ENCODE results near the gene CATSPERE.

DNA sequence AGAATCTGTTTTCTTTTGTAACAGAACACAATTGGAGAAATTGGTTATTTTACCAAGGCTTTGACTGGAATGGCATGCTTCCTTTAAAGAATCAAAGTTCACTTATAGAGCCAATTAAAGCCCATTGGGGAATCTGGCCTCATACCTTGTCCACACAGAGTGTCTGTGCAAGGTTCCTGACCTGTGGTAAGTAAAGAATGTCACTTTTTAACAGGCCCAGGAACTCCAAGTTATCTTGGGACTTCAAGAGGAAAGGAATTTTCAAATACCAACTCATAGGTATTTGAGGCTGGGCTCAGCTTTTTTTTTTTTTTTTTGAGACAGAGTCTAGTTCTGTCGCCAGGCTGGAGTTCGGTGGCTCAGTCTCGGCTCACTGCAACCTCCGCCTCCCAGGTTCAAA, 2.3 kb upstream of the CATSPERE start:
- TF ChIP-seq, protein P1, sequence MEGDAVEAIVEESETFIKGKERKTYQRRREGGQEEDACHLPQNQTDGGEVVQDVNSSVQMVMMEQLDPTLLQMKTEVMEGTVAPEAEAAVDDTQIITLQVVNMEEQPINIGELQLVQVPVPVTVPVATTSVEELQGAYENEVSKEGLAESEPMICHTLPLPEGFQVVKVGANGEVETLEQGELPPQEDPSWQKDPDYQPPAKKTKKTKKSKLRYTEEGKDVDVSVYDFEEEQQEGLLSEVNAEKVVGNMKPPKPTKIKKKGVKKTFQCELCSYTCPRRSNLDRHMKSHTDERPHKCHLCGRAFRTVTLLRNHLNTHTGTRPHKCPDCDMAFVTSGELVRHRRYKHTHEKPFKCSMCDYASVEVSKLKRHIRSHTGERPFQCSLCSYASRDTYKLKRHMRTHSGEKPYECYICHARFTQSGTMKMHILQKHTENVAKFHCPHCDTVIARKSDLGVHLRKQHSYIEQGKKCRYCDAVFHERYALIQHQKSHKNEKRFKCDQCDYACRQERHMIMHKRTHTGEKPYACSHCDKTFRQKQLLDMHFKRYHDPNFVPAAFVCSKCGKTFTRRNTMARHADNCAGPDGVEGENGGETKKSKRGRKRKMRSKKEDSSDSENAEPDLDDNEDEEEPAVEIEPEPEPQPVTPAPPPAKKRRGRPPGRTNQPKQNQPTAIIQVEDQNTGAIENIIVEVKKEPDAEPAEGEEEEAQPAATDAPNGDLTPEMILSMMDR (IDR thresholded peaks at IDR 0.05; ENCODE audit: extremely low read depth in 1 of 2, insufficient read depth in 1 of 2, low read depth in 1 of 2, low read length in 2 of 2) = no peak
- TF ChIP-seq POLR2A (IDR thresholded peaks at IDR 0.05; ENCODE audit: low read depth, low read length) = no peak

Data from endothelial cell of umbilical vein (primary cell).